Endothelial cell of umbilical vein (primary cell): ENCODE measurements around the gene EXOC5.

Experiments used
- CTCF ChIP-seq, 2 donors: IDR thresholded peaks; 1 replicate in 1 of 2; 2 replicates in 1 of 2; pipeline ENCODE4 v1.5.1; 2011; ENCODE audit warnings: low read length in 2 of 2, mild to moderate bottlenecking in 2 of 2, moderate library complexity in 2 of 2, control low read depth in 1 of 2, inconsistent platforms in 1 of 2, low read depth in 1 of 2; ENCODE audit not compliant: insufficient read depth in 1 of 2; ENCODE audit errors: extremely low read depth in 1 of 2
- POLR2AphosphoS5 ChIP-seq: IDR thresholded peaks from 2 replicates; pipeline ENCODE4 v1.6.1; 2012; ENCODE audit warnings: low read depth, mild to moderate bottlenecking, control low read depth, low read length, moderate library complexity; ENCODE audit not compliant: insufficient read depth

- TF ChIP-seq CTCF (IDR thresholded peaks at IDR 0.05; ENCODE audit: extremely low read depth in 1 of 2, insufficient read depth in 1 of 2, low read depth in 1 of 2, low read length in 2 of 2) (no peak), POLR2AphosphoS5 (no peak)
These were observed 62.8 kb downstream of the EXOC5 start for GRCh38 chr14:57205938-57206337.
